HEK293 (cell line): Measurements from ENCODE around the gene TEF.

Experiments used
- CTCF ChIA-PET: fragments of 350-600 bp; formaldehyde crosslinking; extraction: SDS; loops from one replicate; lab custom pipeline; 2021; ENCODE audit warnings: antibody characterized with exemption; lab: Yijun Ruan, JAX
- POLR2A ChIA-PET: fragments of 300-600 bp; formaldehyde crosslinking; extraction: SDS; loops from one replicate; lab custom pipeline; 2020; ENCODE audit warnings: antibody characterized with exemption, inconsistent platforms; lab: Yijun Ruan, JAX
- H3K27ac ChIP-seq: fragments of 200-500 bp; sonication (Bioruptor generic); 2 replicates; pipeline ENCODE4 v1.5.1; 2014; ENCODE audit warnings: low read depth, low read length, control low read depth, inconsistent platforms; ENCODE audit errors: extremely low read depth
- H3K36me3 ChIP-seq, 2 experiments: fragments of 200-500 bp in 1 of 2; sonication (Bioruptor generic) in 1 of 2; 1 replicate in 1 of 2; 2 replicates in 1 of 2; pipeline ENCODE4 v1.5.1; 2014 to 2017; ENCODE audit warnings: inconsistent platforms in 2 of 2, low read length in 2 of 2; ENCODE audit not compliant: control insufficient read depth in 2 of 2, insufficient read depth in 1 of 2
- H3K4me1 ChIP-seq: fragments of 200-500 bp; sonication (Bioruptor generic); 2 replicates; pipeline ENCODE4 v1.5.1; 2014; ENCODE audit warnings: mild to moderate bottlenecking, low read length, inconsistent platforms; ENCODE audit not compliant: control insufficient read depth, insufficient read depth
- H3K4me3 ChIP-seq: 2 replicates; pipeline ENCODE4 v1.5.1; 2011; ENCODE audit warnings: low read depth, mild to moderate bottlenecking, control low read depth, low read length, moderate library complexity
- H3K9me3 ChIP-seq: fragments of 200-500 bp; sonication (Bioruptor generic); 2 replicates; pipeline ENCODE4 v1.5.1; 2014; ENCODE audit warnings: low read depth, low read length, inconsistent platforms; ENCODE audit not compliant: control insufficient read depth, insufficient read depth
- ATF2 ChIP-seq: fragments of 450-650 bp; formaldehyde crosslinking; IDR thresholded peaks from 2 replicates; pipeline ENCODE4 v1.5.1; 2016; ENCODE audit warnings: missing biosample characterization, missing genetic modification characterization, low read depth
- EGR2 ChIP-seq: fragments of 450-650 bp; formaldehyde crosslinking; IDR thresholded peaks from 2 replicates; pipeline ENCODE4 v1.5.1; 2016; ENCODE audit warnings: low read depth, missing biosample characterization, missing genetic modification characterization
- GLIS1 ChIP-seq: fragments of 450-650 bp; formaldehyde crosslinking; IDR thresholded peaks from 2 replicates; pipeline ENCODE4 v1.5.1; 2016; ENCODE audit warnings: missing biosample characterization, missing genetic modification characterization
- GLIS2 ChIP-seq: fragments of 450-650 bp; formaldehyde crosslinking; IDR thresholded peaks from 2 replicates; pipeline ENCODE4 v1.5.1; 2016; ENCODE audit warnings: missing biosample characterization, missing genetic modification characterization
- HIC1 ChIP-seq: fragments of 450-650 bp; formaldehyde crosslinking; IDR thresholded peaks from 2 replicates; pipeline ENCODE4 v1.5.1; 2016; ENCODE audit warnings: missing biosample characterization, missing genetic modification characterization
- MEIS1 ChIP-seq: sonication (generic); formaldehyde crosslinking; IDR thresholded peaks from 2 replicates; pipeline ENCODE4 v1.8.1; 2022; ENCODE audit warnings: missing genetic modification reagents, mild to moderate bottlenecking, borderline replicate concordance
- PRDM6 ChIP-seq: fragments of 450-650 bp; formaldehyde crosslinking; IDR thresholded peaks from 2 replicates; pipeline ENCODE4 v1.5.1; 2017; ENCODE audit warnings: missing biosample characterization, missing genetic modification characterization
- ZBTB1 ChIP-seq: fragments of 450-650 bp; formaldehyde crosslinking; IDR thresholded peaks from 2 replicates; pipeline ENCODE4 v1.5.1; 2016; ENCODE audit warnings: missing biosample characterization, missing genetic modification characterization
- ZBTB44 ChIP-seq: fragments of 450-650 bp; IDR thresholded peaks from 2 replicates; pipeline ENCODE4 v1.5.1; 2018; ENCODE audit warnings: missing biosample characterization, mild to moderate bottlenecking, missing genetic modification characterization
- ZBTB48 ChIP-seq: fragments of 450-650 bp; formaldehyde crosslinking; IDR thresholded peaks from 2 replicates; pipeline ENCODE4 v1.5.1; 2016; ENCODE audit warnings: missing biosample characterization, missing genetic modification characterization
- ZIC2 ChIP-seq: fragments of 450-650 bp; formaldehyde crosslinking; IDR thresholded peaks from 2 replicates; pipeline ENCODE4 v1.5.1; 2016; ENCODE audit warnings: missing biosample characterization, missing genetic modification characterization
- ZNF26 ChIP-seq: fragments of 450-650 bp; formaldehyde crosslinking; IDR thresholded peaks from 2 replicates; pipeline ENCODE4 v1.5.1; 2016; ENCODE audit warnings: missing biosample characterization, missing genetic modification characterization
- ZNF416 ChIP-seq: fragments of 450-650 bp; formaldehyde crosslinking; IDR thresholded peaks from 2 replicates; pipeline ENCODE4 v1.5.1; 2016; ENCODE audit warnings: missing biosample characterization, missing genetic modification characterization
- ZNF518A ChIP-seq: fragments of 450-650 bp; formaldehyde crosslinking; conservative IDR thresholded peaks from 2 replicates; pipeline ENCODE4 v1.5.1; 2016; ENCODE audit warnings: low read depth, missing biosample characterization, missing genetic modification characterization
- ZNF704 ChIP-seq: fragments of 450-650 bp; formaldehyde crosslinking; IDR thresholded peaks from 2 replicates; pipeline ENCODE4 v1.5.1; 2016; ENCODE audit warnings: missing biosample characterization, missing genetic modification characterization
- ZSCAN4 ChIP-seq: fragments of 450-650 bp; formaldehyde crosslinking; IDR thresholded peaks from 2 replicates; pipeline ENCODE4 v1.5.1; 2017; ENCODE audit warnings: missing biosample characterization, missing genetic modification characterization

Gene TEF

GRCh38 chr22:41410311-41410751, 28.6 kb downstream of the TEF start:
- CTCF ChIA-PET, result interaction anchor here (1.0 to 3.2 kb wide), 3 partner anchors 70 to 116 kb away, joined by 4 to 23 read pairs (median 7); no protein-coding TSS in a partner anchor
- TF ChIP-seq ZNF518A (tag by site-specific recombination) (no peak), GLIS1 (peak; percentile 73), ZSCAN4 (tag by site-specific recombination) (peak; percentile 42; the same call in 1 of the 2 replicates), ZNF704 (tag by site-specific recombination) (no peak), ZNF416 (tag by site-specific recombination) (no peak), PRDM6 (tag by site-specific recombination) (no peak), HIC1 (tag by site-specific recombination) (0 out of 2 replicates have a peak, but pooled peaks have one; percentile 35), ZNF26 (tag by site-specific recombination) (no peak), ZBTB1 (tag by site-specific recombination) (no peak), ZBTB48 (tag by site-specific recombination) (peak; percentile 60; the same call in 1 of the 2 replicates), GLIS2 (tag by site-specific recombination) (peak; percentile 53), ATF2 (tag by site-specific recombination) (0 out of 2 replicates have a peak, but pooled peaks have one; percentile 43), ZIC2 (tag by site-specific recombination) (peak; percentile 80), MEIS1 (CRISPR knock-in tag) (no peak), ZBTB44 (no peak), EGR2 (tag by site-specific recombination) (no peak)
- H3K4me3 ChIP-seq, result no peak overlapping the region
- POLR2A ChIA-PET, result interaction anchor here (0.6 to 1.5 kb wide), 4 partner anchors 10 to 179 kb away, joined by 3 to 6 read pairs (median 4); partner anchors contain the start of gene PMM1
- H3K9me3 ChIP-seq, result no peaks in the 10 kb centered on the region
- peaks cover 0 to 1% of the 10 kb centered on the region in 2 experiments; a peak in 1 of 3 replicates for H3K36me3 ChIP-seq
- H3K27ac ChIP-seq, result no peak overlapping the region
- H3K4me1 ChIP-seq, result peaks cover 6% of the 10 kb centered on the region; the same call in 1 of the 2 replicates
